GM18519 (cell line): ENCODE data around the gene CMPK2.
A peak's percentile ranks its signal among the peaks of the same experiment; 100 is the strongest.

Source experiments
- ATAC-seq: cut with Tn5 transposase; IDR thresholded peaks from one replicate; pipeline ENCODE4 v1.9.1; 2021; ENCODE audit warnings: mild to moderate bottlenecking, moderate library complexity; ENCODE audit not compliant: unreplicated experiment, low FRiP score

The CMPK2 gene

GRCh38 chr2:6846967-6847681 lies 18.6 kb downstream of the CMPK2 start:
- ATAC-seq, result no peak

- ATAC-seq, result no peak
These were observed 19.2 kb downstream of the CMPK2 start for GRCh38 chr2:6846540-6846939.

- ATAC-seq, result no peak
These were observed 19.8 kb downstream of the CMPK2 start for GRCh38 chr2:6845903-6846302.

GRCh38 chr2:6845312-6845711 lies 20.4 kb downstream of the CMPK2 start:
- ATAC-seq, result no peak

GRCh38 chr2:6841537-6842287 lies 24.0 kb downstream of the CMPK2 start:
- ATAC-seq, result no peak

- no peak for ATAC-seq
These were observed 26.9 kb downstream of the CMPK2 start for GRCh38 chr2:6838673-6839319.

- no peak for ATAC-seq
These were observed 30.2 kb downstream of the CMPK2 start for GRCh38 chr2:6835467-6835866.

GRCh38 chr2:6834163-6834562 lies 31.5 kb downstream of the CMPK2 start:
- ATAC-seq, result no peak

- no peak for ATAC-seq
These were observed 32.5 kb downstream of the CMPK2 start for GRCh38 chr2:6833300-6833604.

- no peak for ATAC-seq
These were observed 33.0 kb downstream of the CMPK2 start for GRCh38 chr2:6832596-6833299.

- ATAC-seq, result no peak
These were observed 34.5 kb downstream of the CMPK2 start for GRCh38 chr2:6831229-6831628.

GRCh38 chr2:6828299-6828584 lies 37.5 kb downstream of the CMPK2 start:
- no peak for ATAC-seq

GRCh38 chr2:6827566-6828298 lies 38.0 kb downstream of the CMPK2 start:
- ATAC-seq, result no peak

- ATAC-seq, result peak; percentile 75
These were observed 39.4 kb downstream of the CMPK2 start for GRCh38 chr2:6826081-6826913.

- no peak for ATAC-seq
These were observed 40.7 kb downstream of the CMPK2 start for GRCh38 chr2:6824962-6825361.

GRCh38 chr2:6823111-6823510 lies 42.6 kb downstream of the CMPK2 start:
- no peak for ATAC-seq

- ATAC-seq, result no peak
These were observed 43.3 kb downstream of the CMPK2 start for GRCh38 chr2:6822406-6822805.

GRCh38 chr2:6820903-6821584 lies 44.7 kb downstream of the CMPK2 start:
- ATAC-seq, result no peak

- ATAC-seq, result no peak
These were observed 45.5 kb downstream of the CMPK2 start for GRCh38 chr2:6820236-6820635.
